ENCODE measurements around the gene TAF3. TPM values are rescaled to one million over a fixed set of nuclear protein-coding genes. Genes with fewer than 3 reads are reported as not detected.

TAF3 gene
- total and polyA plus RNA-seq, 2 experiments from 2014 or later, result 4.1 to 6.4 TPM

- no peak overlapping the region for H3K27ac ChIP-seq
- no peaks in the 10 kb centered on the region for H3K9me2 ChIP-seq (replicated peaks; ENCODE audit: insufficient read depth)
- 73% methylated on average over 11 of the region's 11 CpGs for WGBS (ENCODE audit: low lambda C conversion rate, missing lambda C conversion rate)
- DNase-seq (ENCODE audit: low spot score), result no peak
- H3K27me3 ChIP-seq, result no peaks in the 10 kb centered on the region
- TF ChIP-seq EZH2 (IDR thresholded peaks at IDR 0.05; ENCODE audit: borderline replicate concordance), result no peak
- TF ChIP-seq CTCF (IDR thresholded peaks at IDR 0.05; ENCODE audit: poor library complexity), result no peak
- no peak for TF ChIP-seq EZH2phosphoT487 (IDR thresholded peaks at IDR 0.05; ENCODE audit: low read depth, severe bottlenecking, unreplicated experiment)
- no peak overlapping the region for H2AFZ ChIP-seq
- H3K4me1 ChIP-seq (ENCODE audit: insufficient read depth), result peaks cover 5% of the 10 kb centered on the region
- no peaks in the 10 kb centered on the region for H3K36me3 ChIP-seq (replicated peaks; ENCODE audit: insufficient read depth, low read depth)
- no peak overlapping the region for H3K4me3 ChIP-seq
- no peaks in the 10 kb centered on the region for H4K20me1 ChIP-seq (ENCODE audit: insufficient read depth, poor library complexity, severe bottlenecking)
- H3K4me2 ChIP-seq, result peak overlapping the region; percentile 43
- no peaks in the 10 kb centered on the region for H3K79me2 ChIP-seq
- H3K9me3 ChIP-seq (ENCODE audit: low read depth), result no peaks in the 10 kb centered on the region
These were observed 124.6 kb downstream of the TAF3 start for GRCh38 chr10:7942859-7943258.

- no peaks in the 10 kb centered on the region for H3K79me2 ChIP-seq
- DNase-seq (ENCODE audit: low spot score), result no peak
- TF ChIP-seq EZH2 (IDR thresholded peaks at IDR 0.05; ENCODE audit: borderline replicate concordance) (no peak), EZH2phosphoT487 (IDR thresholded peaks at IDR 0.05; ENCODE audit: low read depth, severe bottlenecking, unreplicated experiment) (no peak), CTCF (IDR thresholded peaks at IDR 0.05; ENCODE audit: poor library complexity) (no peak)
- no peaks in the 10 kb centered on the region for H3K4me1 ChIP-seq (ENCODE audit: insufficient read depth)
- 75% methylated on average over 2 of the region's 2 CpGs for WGBS (ENCODE audit: low lambda C conversion rate, missing lambda C conversion rate)
- H3K4me3 ChIP-seq, result no peak overlapping the region
- no peaks in the 10 kb centered on the region for H3K9me3 ChIP-seq (ENCODE audit: low read depth)
- no peaks in the 10 kb centered on the region for H3K36me3 ChIP-seq (replicated peaks; ENCODE audit: insufficient read depth, low read depth)
- no peak overlapping the region for H2AFZ ChIP-seq
- no peak overlapping the region for H3K27ac ChIP-seq
- no peaks in the 10 kb centered on the region for H4K20me1 ChIP-seq (ENCODE audit: insufficient read depth, poor library complexity, severe bottlenecking)
- no peaks in the 10 kb centered on the region for H3K27me3 ChIP-seq
- no peak overlapping the region for H3K4me2 ChIP-seq
- no peaks in the 10 kb centered on the region for H3K9me2 ChIP-seq (replicated peaks; ENCODE audit: insufficient read depth)
These were observed 125.8 kb downstream of the TAF3 start for GRCh38 chr10:7944215-7944480.

GRCh38 chr10:7944537-7944936, 126.2 kb downstream of the TAF3 start:
- Histone ChIP-seq H3K79me2 (no peaks in the 10 kb centered on the region), H3K4me1 (ENCODE audit: insufficient read depth) (no peaks in the 10 kb centered on the region), H3K4me3 (no peak overlapping the region), H2AFZ (no peak overlapping the region), H3K27ac (no peak overlapping the region), H3K36me3 (replicated peaks; ENCODE audit: insufficient read depth, low read depth) (no peaks in the 10 kb centered on the region), H4K20me1 (ENCODE audit: insufficient read depth, poor library complexity, severe bottlenecking) (no peaks in the 10 kb centered on the region), H3K27me3 (no peaks in the 10 kb centered on the region), H3K9me2 (replicated peaks; ENCODE audit: insufficient read depth) (no peaks in the 10 kb centered on the region), H3K9me3 (ENCODE audit: low read depth) (no peaks in the 10 kb centered on the region), H3K4me2 (no peak overlapping the region)
- TF ChIP-seq CTCF (IDR thresholded peaks at IDR 0.05; ENCODE audit: poor library complexity) (no peak), EZH2 (IDR thresholded peaks at IDR 0.05; ENCODE audit: borderline replicate concordance) (no peak), EZH2phosphoT487 (IDR thresholded peaks at IDR 0.05; ENCODE audit: low read depth, severe bottlenecking, unreplicated experiment) (no peak)
- DNase-seq (ENCODE audit: low spot score), result no peak

GRCh38 chr10:7945034-7945433, 126.7 kb downstream of the TAF3 start:
- H3K36me3 ChIP-seq (replicated peaks; ENCODE audit: insufficient read depth, low read depth), result no peaks in the 10 kb centered on the region
- no peak for DNase-seq (ENCODE audit: low spot score)
- no peak overlapping the region for H3K4me3 ChIP-seq
- no peaks in the 10 kb centered on the region for H4K20me1 ChIP-seq (ENCODE audit: insufficient read depth, poor library complexity, severe bottlenecking)
- H3K4me2 ChIP-seq, result no peak overlapping the region
- no peak overlapping the region for H3K27ac ChIP-seq
- no peaks in the 10 kb centered on the region for H3K27me3 ChIP-seq
- no peaks in the 10 kb centered on the region for H3K9me3 ChIP-seq (ENCODE audit: low read depth)
- no peak for TF ChIP-seq CTCF (IDR thresholded peaks at IDR 0.05; ENCODE audit: poor library complexity)
- H2AFZ ChIP-seq, result no peak overlapping the region
- no peaks in the 10 kb centered on the region for H3K4me1 ChIP-seq (ENCODE audit: insufficient read depth)
- no peaks in the 10 kb centered on the region for H3K79me2 ChIP-seq
- no peaks in the 10 kb centered on the region for H3K9me2 ChIP-seq (replicated peaks; ENCODE audit: insufficient read depth)
- 89% methylated on average over 2 of the region's 2 CpGs for WGBS (ENCODE audit: low lambda C conversion rate, missing lambda C conversion rate)

Data from hepatocyte (in vitro differentiated cells).